Posterior cingulate gyrus (tissue), 11 donors: ENCODE results near the gene TOR2A.
"Not testable (repeated sequence)": the region's sequence is repeated elsewhere in the genome, so short reads cannot be mapped to it uniquely, and the experiment has no call there.

ENCODE experiments used
- DNase-seq, 10 donors: peaks; one replicate each; pipeline versions ENCODE4 v3.0.0 to v3.0.0-alpha.2; 2020 to 2021; ENCODE audit warnings: mixed read lengths in 3 of 10
- intact Hi-C: fragments of 100-400 bp; cut with DNase I; formaldehyde crosslinking; loops from one replicate; pipeline ENCODE4 v1.15.1; 2023

TOR2A gene

DNA sequence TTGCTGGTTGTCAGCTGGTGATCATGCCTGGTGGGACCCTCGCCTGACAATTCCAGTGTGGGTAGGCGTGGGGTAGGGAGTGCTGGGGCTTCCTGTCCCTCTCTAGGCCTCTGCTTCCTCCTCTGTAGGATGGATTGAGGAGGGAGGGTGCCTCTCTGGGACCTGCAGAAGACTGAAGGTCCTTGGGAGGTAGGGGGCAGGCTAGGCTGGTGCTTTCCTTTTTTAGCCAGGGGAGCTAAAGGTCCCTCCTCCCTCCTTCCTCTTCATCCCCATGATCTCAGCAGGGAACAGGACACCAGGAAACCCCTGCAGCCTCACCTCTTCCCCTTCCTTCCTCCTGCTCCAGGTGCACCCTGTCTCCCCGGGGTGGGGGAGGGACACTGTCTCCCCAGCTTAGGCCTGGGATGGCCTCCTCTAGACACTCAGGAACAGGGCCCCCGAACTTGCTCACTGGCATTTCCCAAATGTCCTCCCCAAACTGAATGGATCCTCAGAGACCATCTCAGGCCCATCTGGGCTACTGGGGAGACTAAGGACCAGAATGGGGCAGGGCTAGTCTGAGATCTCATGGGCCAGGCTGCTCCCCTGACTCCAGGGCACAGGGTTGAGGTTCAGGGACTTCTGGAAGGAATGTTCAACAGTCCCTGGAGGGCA is 35.0 kb upstream of the TOR2A start:
- intact Hi-C loops = no loop called here
- DNase-seq = no peak

DNA sequence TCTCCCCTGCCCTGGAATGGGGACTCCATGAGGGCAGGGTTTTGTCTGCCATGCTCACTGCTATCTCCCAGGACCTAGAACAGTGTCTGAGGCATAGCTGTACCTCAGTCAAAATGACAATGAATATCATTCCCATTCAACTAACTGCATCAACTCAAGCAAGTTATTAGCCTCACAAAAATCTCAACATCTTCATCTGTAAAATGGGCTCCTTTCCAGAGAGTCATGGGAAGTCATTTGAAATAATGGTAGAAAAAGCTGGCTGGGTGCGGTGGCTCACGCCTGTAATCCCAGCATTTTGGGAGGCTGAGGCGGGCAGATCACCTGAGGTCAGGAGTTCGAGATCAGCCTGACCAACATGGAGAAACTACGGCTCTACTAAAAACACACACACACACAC is 34.0 kb upstream of the TOR2A start:
- intact Hi-C loops = no loop called here
- no peak for DNase-seq

DNA sequence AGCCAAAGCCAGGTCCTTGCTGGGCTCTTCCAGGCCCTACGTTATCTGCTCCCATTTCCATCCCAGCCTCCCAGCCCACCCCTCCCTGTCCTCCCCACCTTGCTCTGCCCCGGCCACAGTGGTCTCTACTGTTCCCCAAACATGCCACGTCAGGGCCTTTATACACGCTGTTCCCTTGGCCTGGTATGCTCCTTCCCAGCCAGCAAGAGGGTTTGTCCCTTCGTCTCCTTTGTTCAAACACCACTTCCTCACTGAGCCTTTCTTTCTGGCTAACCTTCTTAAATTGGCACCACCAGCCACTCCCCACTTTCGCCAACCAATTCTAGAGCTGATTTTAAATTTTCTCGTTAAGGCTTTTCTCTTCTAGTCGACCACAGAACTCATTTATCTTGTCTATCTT is 33.6 kb upstream of the TOR2A start:
- intact Hi-C loops = no loop called here
- DNase-seq = no peak

- no peak for DNase-seq
- intact Hi-C loops = no loop called here
Measured at GRCh38 chr9:127767909-127768331, 32.8 kb upstream of the TOR2A start.

GRCh38 chr9:127767410-127767809 is 32.3 kb upstream of the TOR2A start:
- no peak for DNase-seq
- intact Hi-C loops = no loop called here

DNA sequence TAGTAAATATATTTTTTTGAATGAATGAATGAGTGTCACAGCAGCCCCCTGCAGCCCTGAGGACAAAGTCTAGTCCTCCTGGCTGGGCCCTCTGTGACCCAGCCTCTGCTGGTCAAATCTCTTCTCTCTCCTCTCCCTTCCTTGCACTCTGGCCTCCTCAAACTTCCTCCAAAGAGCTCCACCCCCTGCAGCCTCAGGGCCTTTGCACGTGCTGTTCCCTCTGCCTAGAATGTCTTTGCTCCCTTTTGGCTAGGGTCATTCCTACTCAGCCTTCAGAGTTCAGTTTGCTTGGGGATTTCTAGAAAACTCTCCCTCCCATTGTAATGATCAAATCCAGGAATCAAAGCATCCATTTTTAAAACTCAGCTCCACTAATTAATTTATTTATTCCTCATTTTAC is 30.3 kb upstream of the TOR2A start:
- intact Hi-C loops = no loop called here

GRCh38 chr9:127763918-127764384 is 28.9 kb upstream of the TOR2A start:
- intact Hi-C loops = no loop called here
- DNase-seq = peak in 1 of 10 donors; percentile 46

More for the DNA sequence above, 30.3 kb upstream of the TOR2A start:
- DNase-seq = no peak

DNA sequence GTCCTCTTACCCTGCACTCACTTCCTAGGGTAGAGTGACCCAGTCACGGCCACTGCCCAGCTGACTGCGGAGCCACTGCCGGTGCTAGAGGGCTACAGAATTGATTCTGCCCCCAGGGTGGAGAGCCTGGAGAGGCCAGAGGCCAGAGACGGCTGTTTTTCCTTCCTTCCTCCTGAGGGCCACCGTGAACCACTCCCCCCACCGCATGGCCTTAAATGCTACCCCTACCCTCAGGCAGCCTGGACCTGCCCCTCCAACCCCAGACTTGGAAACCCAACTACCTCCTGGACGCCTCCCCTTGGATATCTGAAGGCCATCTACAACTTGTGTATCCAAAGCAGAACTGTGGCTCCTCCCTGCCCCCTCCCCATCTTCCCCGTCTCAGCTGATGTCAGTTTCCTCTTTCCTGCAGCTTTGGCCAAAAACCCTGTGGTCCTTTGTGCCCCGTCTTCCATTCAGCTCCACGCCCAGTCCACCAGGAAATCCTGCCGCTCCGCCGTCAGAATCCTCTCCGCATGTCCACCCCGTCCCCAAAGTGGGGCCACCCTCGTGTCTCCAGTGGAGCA is 27.1 kb upstream of the TOR2A start:
- DNase-seq = no peak
- intact Hi-C loops = no loop called here

GRCh38 chr9:127761491-127761956 is 26.4 kb upstream of the TOR2A start:
- DNase-seq = no peak
- intact Hi-C loops = no loop called here

- no peak for DNase-seq
Measured at GRCh38 chr9:127761061-127761460, 26.0 kb upstream of the TOR2A start.

GRCh38 chr9:127758843-127759242 is 23.7 kb upstream of the TOR2A start:
- intact Hi-C loops = no loop called here
- DNase-seq = no peak

More at GRCh38 chr9:127761061-127761460, 26.0 kb upstream of the TOR2A start:
- intact Hi-C loops = no loop called here

DNA sequence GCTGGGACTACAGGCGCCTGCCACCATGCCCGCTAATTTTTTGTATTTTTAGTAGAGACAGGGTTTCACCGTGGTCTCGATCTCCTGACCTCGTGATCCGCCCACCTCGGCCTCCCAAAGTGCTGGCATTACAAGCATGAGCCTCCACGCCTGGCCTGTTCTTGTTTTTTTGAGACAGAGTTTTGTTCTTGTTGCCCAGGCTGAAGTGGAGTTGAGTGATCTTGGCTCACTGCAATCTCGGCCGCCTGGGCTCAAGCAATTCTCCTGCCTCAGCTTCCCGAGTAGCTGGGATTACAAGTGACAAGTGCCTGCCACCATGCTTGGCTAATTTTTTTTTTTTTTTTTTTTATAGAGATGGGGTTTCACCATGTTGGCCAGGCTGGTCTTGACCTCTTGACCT is 21.7 kb upstream of the TOR2A start:
- DNase-seq, intact Hi-C loops: not testable (repeated sequence)

- intact Hi-C loops = no loop called here
- no peak for DNase-seq
Measured at GRCh38 chr9:127756233-127756632, 21.1 kb upstream of the TOR2A start.

DNA sequence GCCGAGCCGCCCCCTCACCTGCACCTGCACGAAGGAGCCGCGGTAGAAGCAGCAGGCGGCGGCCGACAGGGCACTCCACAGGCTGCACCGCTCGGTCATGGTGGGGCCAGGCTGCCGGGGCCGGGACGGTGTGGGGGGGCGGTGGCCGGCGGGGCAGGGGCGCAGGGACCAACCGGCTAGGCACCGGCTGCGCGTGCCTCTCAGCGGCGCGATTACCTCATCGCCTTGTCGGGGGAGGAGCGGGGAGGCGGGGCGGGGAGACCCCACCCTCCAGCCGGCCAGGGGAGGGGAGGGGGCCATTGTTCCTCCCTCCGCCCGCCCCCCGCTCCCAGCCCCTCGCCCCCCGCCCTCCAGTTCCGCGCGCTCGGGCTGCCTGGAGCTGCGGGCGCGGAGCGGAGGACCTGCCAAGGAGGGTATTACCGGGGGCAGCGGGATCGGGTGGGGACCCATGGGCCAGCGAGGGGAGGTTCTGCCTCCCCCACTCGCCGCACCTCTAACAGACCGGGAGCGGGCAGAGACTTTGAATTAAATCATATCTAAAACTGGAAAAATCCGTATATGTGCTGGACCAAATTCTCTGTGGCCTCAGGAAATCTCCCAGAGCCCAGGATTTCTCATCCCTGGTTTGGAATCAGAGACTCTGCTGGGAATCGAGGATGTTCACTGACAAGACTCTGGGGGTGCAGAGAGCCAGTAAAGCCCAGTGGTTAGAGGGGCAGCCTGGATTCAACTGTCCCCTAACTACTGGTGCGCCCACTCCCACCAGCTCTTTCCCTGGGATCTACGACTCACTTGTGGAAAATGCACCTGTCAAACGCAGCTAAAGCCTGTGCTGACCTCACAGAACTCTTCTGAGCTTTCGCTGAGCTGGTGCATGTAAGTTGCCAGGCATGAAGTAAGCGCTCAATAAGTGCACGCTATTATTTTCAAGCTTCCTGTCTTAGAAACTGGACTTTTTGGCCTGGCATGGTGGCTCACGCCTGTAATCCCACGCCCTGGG is 20.3 kb upstream of the TOR2A start:
- intact Hi-C loops = no loop called here
- DNase-seq = peak in 8 of 10 donors; percentile 41 to 91 (median 60)

DNA sequence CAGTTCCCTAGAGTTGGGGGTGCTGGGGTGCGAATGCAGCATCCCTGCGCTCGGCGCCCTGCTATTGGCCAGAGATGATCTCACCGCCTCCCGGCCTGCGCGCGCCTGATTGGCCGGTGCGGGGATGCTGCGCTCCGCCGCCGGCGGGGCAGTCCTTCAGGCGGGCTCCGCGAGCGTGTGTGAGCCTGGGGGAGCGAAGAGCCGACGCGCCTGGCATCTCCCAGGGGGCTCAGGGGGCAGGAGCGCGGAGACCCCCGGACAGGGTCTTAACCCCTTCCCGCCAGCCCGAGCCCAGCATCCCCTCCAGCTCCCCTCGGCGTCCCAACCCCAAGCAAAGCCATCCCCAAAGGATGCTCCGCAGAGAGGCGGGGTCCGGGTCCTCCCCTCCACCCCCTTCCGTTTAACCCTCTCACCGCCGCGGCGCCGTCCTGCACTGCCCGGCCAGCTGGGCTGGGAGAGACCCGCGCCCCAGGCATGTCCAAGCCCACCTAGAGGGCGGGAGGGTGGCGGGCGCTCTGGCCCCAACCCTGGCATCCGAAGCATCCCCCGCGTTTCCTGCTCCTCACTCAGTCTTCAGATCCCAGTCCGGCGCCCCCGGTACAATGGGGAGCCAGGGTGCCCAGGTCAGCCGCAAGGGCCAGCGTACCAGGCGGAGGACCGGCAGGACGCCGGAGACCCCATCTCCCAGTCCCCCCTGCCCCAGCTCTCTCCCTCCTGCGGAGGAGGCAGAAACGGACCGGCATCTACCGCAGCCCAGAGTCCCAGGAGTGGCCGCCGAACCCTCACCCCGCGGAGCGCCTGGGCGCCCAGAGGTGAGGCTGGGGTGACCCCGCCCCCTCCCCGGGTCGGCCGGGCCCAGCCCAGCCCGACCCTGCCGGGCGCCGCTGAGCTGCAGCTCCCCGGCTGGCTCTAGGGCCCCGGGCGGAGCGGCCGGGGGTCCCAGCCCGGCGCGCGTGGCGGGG is 19.3 kb upstream of the TOR2A start:
- intact Hi-C loops = no loop called here
- DNase-seq = peak; percentile 56 to 98 (median 81)

- no peak for DNase-seq
- intact Hi-C loops = no loop called here
Measured at GRCh38 chr9:127753622-127754021, 18.5 kb upstream of the TOR2A start.

- intact Hi-C loops = no loop called here
Measured at GRCh38 chr9:127753148-127753547, 18.1 kb upstream of the TOR2A start.

DNA sequence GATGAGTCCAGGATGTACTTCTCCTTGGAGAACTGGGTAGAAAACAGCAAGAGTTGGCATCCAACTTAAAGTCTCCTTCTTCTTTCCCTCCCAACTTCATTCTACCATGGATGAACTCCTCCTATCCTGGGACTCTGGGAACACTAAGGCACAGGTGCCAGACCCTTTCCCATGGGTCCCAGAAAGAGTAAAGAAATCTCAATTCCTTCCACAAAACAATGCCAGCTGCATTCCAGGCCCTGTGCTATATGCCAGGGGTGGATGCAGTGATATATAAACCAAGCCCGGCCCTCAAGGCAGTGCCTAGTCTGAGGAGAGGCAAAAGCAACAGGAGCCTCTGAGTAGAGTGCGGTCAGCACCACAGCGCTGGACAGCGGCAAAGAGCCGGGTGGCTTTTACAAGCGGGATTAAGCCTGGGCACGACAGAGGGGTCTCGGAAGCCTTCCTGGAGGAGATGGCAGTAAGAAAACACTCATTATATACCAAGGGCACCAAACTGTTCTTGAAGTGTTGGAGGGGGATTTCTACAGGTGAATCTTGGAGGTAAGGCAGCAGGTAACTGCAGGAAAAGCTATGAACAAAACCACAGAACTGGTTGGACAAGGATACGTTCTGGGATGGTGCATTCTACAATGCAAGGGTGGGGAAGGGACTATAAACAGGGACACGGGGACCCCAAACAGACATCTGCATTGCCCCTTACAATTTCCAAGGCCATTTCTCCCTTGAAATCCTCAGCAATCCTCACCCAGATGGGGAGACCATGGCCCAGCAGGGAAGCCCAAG is 16.4 kb upstream of the TOR2A start:
- DNase-seq = no peak
- intact Hi-C loops = no loop called here

More at GRCh38 chr9:127753148-127753547, 18.1 kb upstream of the TOR2A start:
- no peak for DNase-seq
